Stimulated activated CD4-positive, alpha-beta T cell treated with anti-CD3 and anti-CD28 coated beads, TNF-alpha, amount 100 ng/mL, for 4 hours (primary cell): ENCODE results near the gene LINGO4.

ENCODE experiments used
- DNase-seq, 3 experiments: peaks; one replicate each; pipeline ENCODE4 v3.0.0-alpha.2; 2020; ENCODE audit warnings: low read depth in 3 of 3

Gene LINGO4

DNA sequence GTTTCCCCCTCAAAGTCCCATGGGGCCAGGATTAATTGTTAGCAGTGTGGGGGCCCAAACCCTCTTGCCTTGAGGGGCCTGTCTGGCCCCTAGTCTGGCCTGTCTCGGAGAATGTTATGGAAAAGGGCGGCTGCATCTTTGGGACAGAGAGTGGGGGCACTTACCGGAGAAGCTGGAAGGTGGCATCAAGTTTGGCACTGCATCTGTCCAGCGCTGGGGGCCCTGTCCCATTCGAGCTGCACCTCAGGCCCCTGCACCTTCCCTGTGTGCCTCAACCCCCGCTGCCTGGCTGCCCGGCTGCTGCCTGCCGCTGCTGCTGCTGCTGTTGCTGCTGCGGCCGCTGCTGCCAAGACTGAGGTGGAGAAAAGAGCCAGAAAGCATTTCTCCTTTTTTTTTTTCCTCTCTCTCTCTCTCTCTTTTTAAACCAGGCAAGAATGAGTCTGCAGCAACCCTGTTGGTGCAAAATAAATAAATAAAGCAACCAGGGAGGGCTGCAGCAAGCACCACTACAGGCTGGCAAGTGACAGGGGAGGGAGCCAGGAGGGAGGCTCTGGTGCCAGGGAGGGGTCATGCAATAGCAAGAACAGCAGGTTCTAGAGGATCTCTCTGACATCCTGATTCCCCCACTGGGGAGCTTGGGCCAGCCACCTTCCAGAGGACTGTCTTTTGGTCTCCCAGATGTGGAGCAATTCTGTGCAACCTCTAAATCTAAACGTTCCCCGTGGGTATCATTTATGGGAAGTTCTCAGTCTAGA is at the start of gene LINGO4:
LINGO4 (minus strand) TSS at position 354 of the 755 bp plus-strand sequence. CDS start 2,715 bp downstream, outside the sequence.
- DNase-seq = no peak

DNA sequence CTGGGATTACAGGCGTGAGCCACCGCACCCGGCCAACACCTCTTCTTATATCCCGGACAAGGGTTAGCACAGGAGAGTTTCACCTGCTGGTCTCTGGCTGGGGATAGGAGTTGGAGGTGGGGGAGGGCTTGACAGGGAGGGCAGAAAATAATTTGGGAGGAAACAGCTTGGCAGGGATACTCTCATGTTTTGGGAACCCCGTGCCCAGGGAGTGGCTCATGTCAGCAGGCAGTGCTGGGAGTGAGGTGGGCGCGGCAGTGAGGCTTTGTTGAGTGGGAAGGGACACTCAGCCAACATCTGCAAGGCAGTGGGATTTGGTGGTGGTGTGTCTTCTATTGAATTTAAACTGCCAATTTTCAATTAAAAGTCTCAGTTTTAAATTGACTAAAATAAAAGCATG is 49.4 kb upstream of the LINGO4 start:
- no peak for DNase-seq

GRCh38 chr1:151853411-151853943 is 48.3 kb upstream of the LINGO4 start, which contains the start of gene THEM5:
Gene THEM5 (minus strand): TSS chr1:151853712. CDS start chr1:151853565, 147 bp downstream.
- no peak for DNase-seq

GRCh38 chr1:151852733-151853132 is 47.5 kb upstream of the LINGO4 start:
- no peak for DNase-seq

DNA sequence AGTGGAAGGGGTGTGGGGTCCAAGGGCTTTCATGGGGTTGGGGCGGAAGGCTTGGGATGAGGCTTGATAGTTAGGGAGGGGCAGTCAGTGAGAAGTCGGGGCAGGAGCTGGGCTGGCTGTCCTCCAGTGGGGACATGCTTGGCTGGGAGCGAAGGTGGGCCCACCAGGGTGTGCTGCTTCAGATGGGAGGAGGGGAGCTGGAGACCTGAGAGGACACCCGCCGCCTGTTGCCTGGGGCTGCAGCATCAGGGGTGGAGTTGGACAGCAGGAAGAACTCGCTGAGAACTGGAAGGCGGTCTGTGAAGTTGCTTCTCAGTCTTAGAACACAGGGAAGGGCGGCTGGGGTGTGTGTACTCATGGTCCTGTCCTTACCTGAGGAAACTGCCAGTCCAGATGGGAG is 46.7 kb upstream of the LINGO4 start:
- DNase-seq = no peak

DNA sequence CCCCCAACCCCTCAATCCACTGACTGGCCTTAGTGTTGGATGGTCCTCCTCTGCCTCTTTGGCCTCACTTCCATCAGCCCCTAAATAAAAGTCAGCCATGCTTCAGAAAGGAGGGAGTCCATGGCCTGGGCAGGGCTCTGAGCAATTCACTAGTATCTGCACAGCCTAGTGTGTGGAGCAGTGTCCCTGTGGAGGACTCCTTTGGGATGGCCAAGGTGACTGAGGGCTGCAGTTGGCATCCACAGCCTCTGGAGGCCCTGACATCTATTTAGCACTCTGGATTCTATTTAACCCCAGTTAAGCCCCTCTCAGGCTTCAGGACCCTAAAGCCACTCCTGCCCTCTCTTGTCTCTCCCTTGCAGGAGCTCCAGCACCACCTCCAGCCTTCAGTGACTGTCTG is 44.7 kb upstream of the LINGO4 start:
- DNase-seq = no peak

- DNase-seq = no peak
These were observed 43.9 kb upstream of the LINGO4 start for GRCh38 chr1:151849126-151849525.

- no peak for DNase-seq
These were observed 42.8 kb upstream of the LINGO4 start for GRCh38 chr1:151847867-151848596.

GRCh38 chr1:151846686-151847237 is 41.5 kb upstream of the LINGO4 start:
- DNase-seq = no peak

DNA sequence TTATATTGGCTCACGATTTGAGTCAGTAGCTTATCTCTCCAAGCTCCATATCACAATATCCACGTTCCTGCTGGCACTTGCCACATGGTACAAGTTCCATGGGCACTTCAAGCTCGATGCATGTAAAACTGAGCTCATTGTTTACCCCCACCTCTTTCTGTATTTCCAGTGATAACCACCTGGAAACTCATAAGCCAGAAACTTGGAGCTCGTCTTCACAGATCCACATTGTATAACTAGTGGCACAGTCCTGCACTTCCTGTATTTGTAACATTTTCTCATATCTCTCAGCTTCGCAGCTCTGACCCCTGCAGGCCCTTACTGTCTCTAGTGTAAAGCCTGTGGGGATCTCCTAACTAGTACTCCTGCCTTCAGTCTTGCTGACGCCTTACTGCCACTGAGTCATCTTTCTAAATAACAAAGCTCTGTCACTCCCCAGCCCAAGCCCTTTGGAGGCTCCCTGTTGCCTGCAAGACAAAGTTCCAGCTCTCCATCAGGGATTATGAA is 40.9 kb upstream of the LINGO4 start:
- DNase-seq = no peak

- DNase-seq = no peak
These were observed 38.2 kb upstream of the LINGO4 start for GRCh38 chr1:151843398-151843797.

DNA sequence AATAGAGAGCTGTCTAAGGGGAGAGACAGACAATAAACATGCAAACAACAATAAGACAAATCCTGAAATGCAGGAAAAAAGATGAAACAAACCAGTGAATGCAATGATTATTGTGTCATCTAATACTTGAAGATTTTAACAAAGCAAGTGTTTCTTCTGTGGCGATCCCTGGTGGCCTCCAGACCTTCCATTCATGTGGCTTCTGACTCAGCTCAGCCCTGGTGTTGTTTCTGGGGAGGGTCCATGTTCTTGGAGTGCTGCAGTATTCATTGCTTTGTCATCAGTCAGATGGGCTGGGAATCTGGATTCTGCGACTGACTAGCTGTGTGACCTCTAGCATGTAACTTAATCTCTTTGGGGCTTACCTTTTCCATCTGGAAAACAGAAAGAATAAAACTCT is 35.9 kb upstream of the LINGO4 start:
- no peak for DNase-seq

DNA sequence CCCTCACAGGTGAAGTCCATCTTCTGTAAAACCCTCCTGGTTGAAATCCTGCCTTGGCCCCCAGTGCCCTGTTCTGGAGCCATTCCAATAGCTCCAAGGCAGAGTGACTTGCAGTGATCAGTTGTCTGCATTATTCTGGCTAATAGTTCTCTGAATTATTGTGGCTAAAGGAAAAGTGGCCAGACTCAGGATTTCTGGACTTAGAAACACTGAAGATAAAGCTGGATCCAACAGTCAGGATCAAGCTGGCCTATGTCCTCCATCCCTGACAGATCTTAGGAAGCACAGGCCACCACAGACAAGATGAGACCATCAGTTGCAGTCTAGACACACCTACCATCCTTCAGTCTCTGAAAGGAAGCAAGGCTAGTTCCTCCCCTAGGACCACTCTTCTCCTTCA is 35.2 kb upstream of the LINGO4 start:
- no peak for DNase-seq

DNA sequence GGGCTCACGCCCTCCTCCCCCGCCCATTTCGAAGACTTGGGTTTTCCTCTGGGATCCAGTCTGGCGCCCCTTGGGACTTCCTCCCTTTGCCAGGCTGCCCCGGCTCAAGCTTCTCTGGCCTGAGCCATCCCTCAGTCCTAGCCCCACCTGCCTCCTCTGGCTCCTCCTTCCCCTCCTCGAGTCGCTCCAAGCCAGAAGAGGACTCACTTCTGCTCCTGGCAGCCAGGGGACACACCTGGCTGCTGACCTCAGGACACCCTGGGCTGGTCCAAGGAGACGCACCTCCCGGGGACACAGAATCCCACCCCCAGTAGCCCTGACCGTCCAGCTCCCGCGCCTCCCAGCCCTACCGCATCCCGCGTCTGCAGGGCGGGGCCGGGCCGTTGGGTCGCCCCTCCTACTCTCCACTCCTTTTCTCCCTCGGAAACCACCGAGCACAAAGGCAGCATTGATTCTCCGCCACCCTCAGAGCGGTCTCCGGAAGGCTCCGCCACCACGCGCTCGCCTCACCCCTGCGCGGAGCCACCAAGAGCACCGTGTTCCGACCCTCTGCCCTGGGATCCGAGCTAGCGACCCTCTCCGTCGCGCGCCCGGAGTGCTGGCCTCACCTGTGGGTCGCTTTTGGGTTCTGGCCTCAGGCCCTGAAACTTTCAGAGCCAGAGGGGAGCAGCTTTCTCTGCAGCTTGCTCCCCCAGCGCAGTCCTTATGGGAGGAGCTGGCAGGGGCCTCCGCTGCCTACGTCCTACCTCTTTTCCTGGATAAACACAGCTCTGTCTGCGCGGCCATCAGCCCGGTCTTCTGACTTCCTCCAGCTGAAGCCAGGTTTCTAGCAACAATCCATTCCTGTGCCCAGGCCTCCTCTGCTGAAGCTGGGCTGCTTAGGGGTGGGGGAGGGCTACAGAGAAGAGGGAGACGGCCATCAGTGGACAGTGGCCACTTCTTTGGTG is 34.5 kb upstream of the LINGO4 start, which contains the start of gene C2CD4D:
C2CD4D (minus strand) TSS at position 364 of the 947 bp plus-strand sequence. CDS start 831 bp downstream, outside the sequence.
- peak in 2 of 3 experiments; percentile 50 to 55 for DNase-seq

DNA sequence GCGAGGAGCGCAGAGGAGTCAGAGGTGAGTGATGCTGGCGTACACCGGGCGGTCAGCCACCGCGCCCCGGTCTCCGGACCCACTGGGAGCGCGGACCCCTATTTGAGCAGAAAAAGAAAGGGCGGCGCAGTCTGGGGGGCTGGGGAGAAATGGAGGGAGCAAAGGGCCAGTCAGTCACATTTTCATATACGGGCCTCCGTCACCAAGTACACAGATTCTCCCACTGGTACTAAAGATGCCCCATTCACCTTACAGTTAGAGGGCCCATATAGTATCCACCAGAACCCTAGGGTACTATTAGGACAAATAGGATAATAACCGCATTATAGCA is 33.8 kb upstream of the LINGO4 start:
- DNase-seq = no peak

- DNase-seq = no peak
These were observed 33.2 kb upstream of the LINGO4 start for GRCh38 chr1:151838222-151839081.

DNA sequence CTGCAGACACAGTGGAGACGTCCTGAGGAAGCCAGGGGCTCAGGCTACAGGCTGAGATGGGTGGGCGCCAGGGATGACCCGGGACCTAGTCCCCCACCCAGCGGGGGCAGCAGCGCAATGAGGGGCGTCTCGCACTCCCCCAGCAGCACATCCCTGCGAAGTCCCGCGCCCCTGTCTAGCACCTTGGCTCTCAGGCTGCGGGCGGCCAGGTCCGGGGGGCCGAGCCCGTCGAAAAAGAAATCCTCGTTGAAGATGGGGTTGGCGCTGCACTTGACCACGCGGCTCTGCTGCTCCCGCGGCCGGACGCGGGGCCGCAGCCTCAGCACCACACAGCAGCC is 32.6 kb upstream of the LINGO4 start:
- DNase-seq = no peak

DNA sequence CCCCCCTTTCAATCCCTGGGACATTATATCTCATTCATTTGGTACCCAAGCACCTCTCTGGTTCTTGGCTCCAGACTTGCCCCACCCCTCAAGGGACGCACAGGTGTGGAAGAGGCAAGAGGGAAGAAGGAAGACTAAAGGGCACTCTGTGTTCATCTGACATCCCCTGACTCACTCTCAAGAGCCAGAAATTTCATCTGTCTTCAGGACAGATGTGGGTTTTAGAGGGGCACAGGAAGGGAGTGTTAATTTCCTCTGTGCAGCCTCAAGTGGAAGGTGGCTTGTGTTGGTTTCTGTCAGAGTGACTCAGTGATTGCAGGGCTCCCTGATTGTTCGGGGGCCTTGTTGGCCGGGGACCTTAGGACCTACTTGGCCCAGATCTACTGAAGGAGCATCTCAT is 32.0 kb upstream of the LINGO4 start:
- DNase-seq = no peak

GRCh38 chr1:151835596-151835995 is 30.4 kb upstream of the LINGO4 start:
- no peak for DNase-seq

GRCh38 chr1:151834239-151834638 is 29.0 kb upstream of the LINGO4 start:
- DNase-seq = no peak
